ENCODE measurements around the gene SLC25A42. TPM values are rescaled to one million over a fixed set of nuclear protein-coding genes. Genes with fewer than 3 reads are reported as not detected.

The SLC25A42 gene
- total and polyA plus RNA-seq, 2 of the 13 experiments (the other 11 are each of a cell fraction or from before 2014, with no cell fraction given) = 12.8 to 18.3 TPM

DNA sequence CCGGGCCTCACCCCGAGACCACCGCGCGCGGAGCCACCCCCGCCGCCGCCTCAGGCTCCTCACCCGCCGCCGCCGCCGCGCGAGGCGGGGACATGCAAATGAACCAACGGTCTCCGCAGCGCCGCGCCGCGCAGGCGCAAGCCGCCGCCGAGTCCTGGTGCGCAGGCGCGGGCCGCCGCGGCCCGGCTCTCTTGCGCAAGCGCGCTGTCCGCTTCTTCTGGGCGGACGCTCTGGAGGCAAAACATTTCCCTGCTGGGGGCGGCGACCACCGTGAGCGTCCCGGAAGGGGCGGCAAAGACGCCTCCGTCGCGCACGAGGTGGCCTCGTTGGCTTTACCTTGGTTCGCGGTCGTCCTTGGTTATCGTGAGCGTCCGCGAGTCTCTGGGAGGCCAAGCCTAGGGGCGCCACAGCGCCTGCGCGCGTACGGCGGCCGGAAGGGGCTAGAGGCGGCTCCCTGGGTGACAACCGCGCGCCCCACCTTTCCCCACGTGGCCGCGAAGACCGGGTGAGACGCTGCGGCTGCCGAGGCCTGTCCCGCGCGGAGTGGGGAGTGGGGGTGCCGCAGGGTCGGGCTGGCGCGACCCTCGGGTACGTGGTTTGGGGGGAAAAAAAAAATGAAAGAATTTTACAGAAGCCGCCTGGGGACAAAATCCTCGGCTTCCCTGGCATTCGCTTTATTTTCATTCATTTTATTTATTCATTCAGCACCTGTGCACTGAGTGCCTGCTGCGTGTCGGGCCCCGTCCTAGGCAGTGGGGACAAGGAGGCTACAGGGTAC lies 30.2 kb upstream of the SLC25A42 start, which contains the start of the genes ARMC6 and SUGP2 (continued):
- TF ChIP-seq HNRNPK (IDR thresholded peaks at IDR 0.05; ENCODE audit: low read depth, low read length, poor library complexity, severe bottlenecking) (peak; percentile 65), SRSF4 (IDR thresholded peaks at IDR 0.05; ENCODE audit: low read depth, low read length, poor library complexity, severe bottlenecking) (no peak), ZSCAN25 (CRISPR knock-in tag; IDR thresholded peaks at IDR 0.05) (peak; percentile 67; the same call in 1 of the 2 replicates), MATR3 (CRISPR knock-in tag; IDR thresholded peaks at IDR 0.05) (no peak), ZNF569 (CRISPR knock-in tag; IDR thresholded peaks at IDR 0.05; ENCODE audit: borderline replicate concordance) (no peak), PAWR (CRISPR knock-in tag; IDR thresholded peaks at IDR 0.05; ENCODE audit: borderline replicate concordance) (no peak), ZNF792 (CRISPR knock-in tag; IDR thresholded peaks at IDR 0.05) (peak; percentile 96), SIN3B (IDR thresholded peaks at IDR 0.05; ENCODE audit: low read length) (no peak; the same call in 1 of the 2 replicates), NR2F1 (CRISPR knock-in tag; IDR thresholded peaks at IDR 0.05) (0 out of 4 replicates have a peak, but pooled peaks of 1 of the 2 experiments have one; percentile 7), GABPA (IDR thresholded peaks at IDR 0.05; ENCODE audit: low read depth, low read length) (0 out of 2 replicates have a peak, but pooled peaks have one; percentile 29), GABPA (CRISPR knock-in tag; IDR thresholded peaks at IDR 0.05; ENCODE audit: low read depth) (peak; percentile 27; the same call in 1 of the 2 replicates), HNF4G (IDR thresholded peaks at IDR 0.05; ENCODE audit: borderline replicate concordance, low read depth, low read length) (no peak), HNF4G (CRISPR knock-in tag; IDR thresholded peaks at IDR 0.05; ENCODE audit: borderline replicate concordance, low read depth) (peak; percentile 30; the same call in 1 of the 2 replicates), NFRKB (IDR thresholded peaks at IDR 0.05) (no peak), ZSCAN30 (CRISPR knock-in tag; IDR thresholded peaks at IDR 0.05) (no peak)
- TF ChIP-seq, protein P1, sequence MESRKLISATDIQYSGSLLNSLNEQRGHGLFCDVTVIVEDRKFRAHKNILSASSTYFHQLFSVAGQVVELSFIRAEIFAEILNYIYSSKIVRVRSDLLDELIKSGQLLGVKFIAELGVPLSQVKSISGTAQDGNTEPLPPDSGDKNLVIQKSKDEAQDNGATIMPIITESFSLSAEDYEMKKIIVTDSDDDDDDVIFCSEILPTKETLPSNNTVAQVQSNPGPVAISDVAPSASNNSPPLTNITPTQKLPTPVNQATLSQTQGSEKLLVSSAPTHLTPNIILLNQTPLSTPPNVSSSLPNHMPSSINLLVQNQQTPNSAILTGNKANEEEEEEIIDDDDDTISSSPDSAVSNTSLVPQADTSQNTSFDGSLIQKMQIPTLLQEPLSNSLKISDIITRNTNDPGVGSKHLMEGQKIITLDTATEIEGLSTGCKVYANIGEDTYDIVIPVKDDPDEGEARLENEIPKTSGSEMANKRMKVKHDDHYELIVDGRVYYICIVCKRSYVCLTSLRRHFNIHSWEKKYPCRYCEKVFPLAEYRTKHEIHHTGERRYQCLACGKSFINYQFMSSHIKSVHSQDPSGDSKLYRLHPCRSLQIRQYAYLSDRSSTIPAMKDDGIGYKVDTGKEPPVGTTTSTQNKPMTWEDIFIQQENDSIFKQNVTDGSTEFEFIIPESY (CRISPR knock-in tag; IDR thresholded peaks at IDR 0.05) = 0 out of 2 replicates have a peak, but pooled peaks have one; percentile 27
- TF ChIP-seq, protein P2, sequence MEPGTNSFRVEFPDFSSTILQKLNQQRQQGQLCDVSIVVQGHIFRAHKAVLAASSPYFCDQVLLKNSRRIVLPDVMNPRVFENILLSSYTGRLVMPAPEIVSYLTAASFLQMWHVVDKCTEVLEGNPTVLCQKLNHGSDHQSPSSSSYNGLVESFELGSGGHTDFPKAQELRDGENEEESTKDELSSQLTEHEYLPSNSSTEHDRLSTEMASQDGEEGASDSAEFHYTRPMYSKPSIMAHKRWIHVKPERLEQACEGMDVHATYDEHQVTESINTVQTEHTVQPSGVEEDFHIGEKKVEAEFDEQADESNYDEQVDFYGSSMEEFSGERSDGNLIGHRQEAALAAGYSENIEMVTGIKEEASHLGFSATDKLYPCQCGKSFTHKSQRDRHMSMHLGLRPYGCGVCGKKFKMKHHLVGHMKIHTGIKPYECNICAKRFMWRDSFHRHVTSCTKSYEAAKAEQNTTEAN (CRISPR knock-in tag; conservative IDR thresholded peaks at IDR 0.05) = 0 out of 2 replicates have a peak, but pooled peaks have one; percentile 41
- TF ChIP-seq, protein P3, sequence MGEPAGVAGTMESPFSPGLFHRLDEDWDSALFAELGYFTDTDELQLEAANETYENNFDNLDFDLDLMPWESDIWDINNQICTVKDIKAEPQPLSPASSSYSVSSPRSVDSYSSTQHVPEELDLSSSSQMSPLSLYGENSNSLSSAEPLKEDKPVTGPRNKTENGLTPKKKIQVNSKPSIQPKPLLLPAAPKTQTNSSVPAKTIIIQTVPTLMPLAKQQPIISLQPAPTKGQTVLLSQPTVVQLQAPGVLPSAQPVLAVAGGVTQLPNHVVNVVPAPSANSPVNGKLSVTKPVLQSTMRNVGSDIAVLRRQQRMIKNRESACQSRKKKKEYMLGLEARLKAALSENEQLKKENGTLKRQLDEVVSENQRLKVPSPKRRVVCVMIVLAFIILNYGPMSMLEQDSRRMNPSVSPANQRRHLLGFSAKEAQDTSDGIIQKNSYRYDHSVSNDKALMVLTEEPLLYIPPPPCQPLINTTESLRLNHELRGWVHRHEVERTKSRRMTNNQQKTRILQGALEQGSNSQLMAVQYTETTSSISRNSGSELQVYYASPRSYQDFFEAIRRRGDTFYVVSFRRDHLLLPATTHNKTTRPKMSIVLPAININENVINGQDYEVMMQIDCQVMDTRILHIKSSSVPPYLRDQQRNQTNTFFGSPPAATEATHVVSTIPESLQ (CRISPR knock-in tag; conservative IDR thresholded peaks at IDR 0.05) = no peak
- TF ChIP-seq, protein P4, sequence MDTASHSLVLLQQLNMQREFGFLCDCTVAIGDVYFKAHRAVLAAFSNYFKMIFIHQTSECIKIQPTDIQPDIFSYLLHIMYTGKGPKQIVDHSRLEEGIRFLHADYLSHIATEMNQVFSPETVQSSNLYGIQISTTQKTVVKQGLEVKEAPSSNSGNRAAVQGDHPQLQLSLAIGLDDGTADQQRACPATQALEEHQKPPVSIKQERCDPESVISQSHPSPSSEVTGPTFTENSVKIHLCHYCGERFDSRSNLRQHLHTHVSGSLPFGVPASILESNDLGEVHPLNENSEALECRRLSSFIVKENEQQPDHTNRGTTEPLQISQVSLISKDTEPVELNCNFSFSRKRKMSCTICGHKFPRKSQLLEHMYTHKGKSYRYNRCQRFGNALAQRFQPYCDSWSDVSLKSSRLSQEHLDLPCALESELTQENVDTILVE (CRISPR knock-in tag; IDR thresholded peaks at IDR 0.05) = peak; percentile 84
- TF ChIP-seq, protein P5, sequence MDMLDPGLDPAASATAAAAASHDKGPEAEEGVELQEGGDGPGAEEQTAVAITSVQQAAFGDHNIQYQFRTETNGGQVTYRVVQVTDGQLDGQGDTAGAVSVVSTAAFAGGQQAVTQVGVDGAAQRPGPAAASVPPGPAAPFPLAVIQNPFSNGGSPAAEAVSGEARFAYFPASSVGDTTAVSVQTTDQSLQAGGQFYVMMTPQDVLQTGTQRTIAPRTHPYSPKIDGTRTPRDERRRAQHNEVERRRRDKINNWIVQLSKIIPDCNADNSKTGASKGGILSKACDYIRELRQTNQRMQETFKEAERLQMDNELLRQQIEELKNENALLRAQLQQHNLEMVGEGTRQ (IDR thresholded peaks at IDR 0.05; ENCODE audit: low read depth, low read length) = no peak
- TF ChIP-seq, protein P5 (CRISPR knock-in tag; IDR thresholded peaks at IDR 0.05; ENCODE audit: borderline replicate concordance) = peak; percentile 18; the same call in 1 of the 2 replicates

Data from HepG2 (cell line).